GM23338 (cell line): ENCODE measurements around the gene OR2M3.

Source experiments
- CREB1 ChIP-seq: fragments of 250-450 bp; sonication (Bioruptor Pico); IDR thresholded peaks from 2 replicates; pipeline ENCODE4 v1.5.0; 2020; ENCODE audit warnings: low read depth, mild to moderate bottlenecking, moderate library complexity
- EZH2 ChIP-seq: fragments of 200-600 bp; sonication (generic); IDR thresholded peaks from one replicate; pipeline ENCODE4 v1.8.0; 2017; ENCODE audit warnings: antibody characterized with exemption, mild to moderate bottlenecking, low read depth; ENCODE audit not compliant: unreplicated experiment
- EZH2phosphoT487 ChIP-seq: fragments of 200-600 bp; sonication (generic); IDR thresholded peaks from one replicate; pipeline ENCODE4 v1.8.1; 2018; ENCODE audit warnings: antibody characterized with exemption; ENCODE audit not compliant: unreplicated experiment
- POLR2AphosphoS5 ChIP-seq: IDR thresholded peaks from 2 replicates; pipeline ENCODE4 v1.6.1; 2016; ENCODE audit warnings: antibody characterized with exemption, low read depth
- ZNF114 ChIP-seq: fragments of 250-450 bp; sonication (Bioruptor Pico); IDR thresholded peaks from 2 replicates; pipeline ENCODE4 v1.5.0; 2020; ENCODE audit warnings: mild to moderate bottlenecking, moderate library complexity
- ZNF331 ChIP-seq: fragments of 250-450 bp; sonication (Bioruptor Pico); IDR thresholded peaks from 2 replicates; pipeline ENCODE4 v1.5.0; 2020; ENCODE audit warnings: low read depth, mild to moderate bottlenecking, moderate library complexity
- TF ChIP-seq, protein P1 (sequence below), 2 experiments: fragments of 200-600 bp in 1 of 2; sonication (generic) in 1 of 2; conservative IDR thresholded peaks; 2 replicates each; pipeline versions ENCODE4 v1.5.1 to v1.6.1; 2016 to 2017; ENCODE audit warnings: antibody characterized with exemption in 2 of 2, low read depth in 2 of 2, mild to moderate bottlenecking in 2 of 2, moderate library complexity in 1 of 2
- TF ChIP-seq, protein P2 (sequence below): IDR thresholded peaks from one replicate; pipeline ENCODE4 v1.6.1; 2018; ENCODE audit warnings: antibody characterized with exemption; ENCODE audit not compliant: unreplicated experiment

GRCh38 chr1:248183996-248184395 is 13.1 kb upstream of the OR2M3 start:
- TF ChIP-seq EZH2 (no peak), POLR2AphosphoS5 (no peak), EZH2phosphoT487 (no peak), CREB1 (CRISPR knock-in tag) (no peak), ZNF114 (no peak), ZNF331 (CRISPR knock-in tag) (no peak)
- TF ChIP-seq, protein P1, sequence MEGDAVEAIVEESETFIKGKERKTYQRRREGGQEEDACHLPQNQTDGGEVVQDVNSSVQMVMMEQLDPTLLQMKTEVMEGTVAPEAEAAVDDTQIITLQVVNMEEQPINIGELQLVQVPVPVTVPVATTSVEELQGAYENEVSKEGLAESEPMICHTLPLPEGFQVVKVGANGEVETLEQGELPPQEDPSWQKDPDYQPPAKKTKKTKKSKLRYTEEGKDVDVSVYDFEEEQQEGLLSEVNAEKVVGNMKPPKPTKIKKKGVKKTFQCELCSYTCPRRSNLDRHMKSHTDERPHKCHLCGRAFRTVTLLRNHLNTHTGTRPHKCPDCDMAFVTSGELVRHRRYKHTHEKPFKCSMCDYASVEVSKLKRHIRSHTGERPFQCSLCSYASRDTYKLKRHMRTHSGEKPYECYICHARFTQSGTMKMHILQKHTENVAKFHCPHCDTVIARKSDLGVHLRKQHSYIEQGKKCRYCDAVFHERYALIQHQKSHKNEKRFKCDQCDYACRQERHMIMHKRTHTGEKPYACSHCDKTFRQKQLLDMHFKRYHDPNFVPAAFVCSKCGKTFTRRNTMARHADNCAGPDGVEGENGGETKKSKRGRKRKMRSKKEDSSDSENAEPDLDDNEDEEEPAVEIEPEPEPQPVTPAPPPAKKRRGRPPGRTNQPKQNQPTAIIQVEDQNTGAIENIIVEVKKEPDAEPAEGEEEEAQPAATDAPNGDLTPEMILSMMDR (conservative IDR thresholded peaks at IDR 0.05; ENCODE audit: low read depth in 2 of 2): no peak
- TF ChIP-seq, protein P2, sequence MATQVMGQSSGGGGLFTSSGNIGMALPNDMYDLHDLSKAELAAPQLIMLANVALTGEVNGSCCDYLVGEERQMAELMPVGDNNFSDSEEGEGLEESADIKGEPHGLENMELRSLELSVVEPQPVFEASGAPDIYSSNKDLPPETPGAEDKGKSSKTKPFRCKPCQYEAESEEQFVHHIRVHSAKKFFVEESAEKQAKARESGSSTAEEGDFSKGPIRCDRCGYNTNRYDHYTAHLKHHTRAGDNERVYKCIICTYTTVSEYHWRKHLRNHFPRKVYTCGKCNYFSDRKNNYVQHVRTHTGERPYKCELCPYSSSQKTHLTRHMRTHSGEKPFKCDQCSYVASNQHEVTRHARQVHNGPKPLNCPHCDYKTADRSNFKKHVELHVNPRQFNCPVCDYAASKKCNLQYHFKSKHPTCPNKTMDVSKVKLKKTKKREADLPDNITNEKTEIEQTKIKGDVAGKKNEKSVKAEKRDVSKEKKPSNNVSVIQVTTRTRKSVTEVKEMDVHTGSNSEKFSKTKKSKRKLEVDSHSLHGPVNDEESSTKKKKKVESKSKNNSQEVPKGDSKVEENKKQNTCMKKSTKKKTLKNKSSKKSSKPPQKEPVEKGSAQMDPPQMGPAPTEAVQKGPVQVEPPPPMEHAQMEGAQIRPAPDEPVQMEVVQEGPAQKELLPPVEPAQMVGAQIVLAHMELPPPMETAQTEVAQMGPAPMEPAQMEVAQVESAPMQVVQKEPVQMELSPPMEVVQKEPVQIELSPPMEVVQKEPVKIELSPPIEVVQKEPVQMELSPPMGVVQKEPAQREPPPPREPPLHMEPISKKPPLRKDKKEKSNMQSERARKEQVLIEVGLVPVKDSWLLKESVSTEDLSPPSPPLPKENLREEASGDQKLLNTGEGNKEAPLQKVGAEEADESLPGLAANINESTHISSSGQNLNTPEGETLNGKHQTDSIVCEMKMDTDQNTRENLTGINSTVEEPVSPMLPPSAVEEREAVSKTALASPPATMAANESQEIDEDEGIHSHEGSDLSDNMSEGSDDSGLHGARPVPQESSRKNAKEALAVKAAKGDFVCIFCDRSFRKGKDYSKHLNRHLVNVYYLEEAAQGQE: no peak
